ENCODE results near the gene NUDT19.

NUDT19 gene

DNA sequence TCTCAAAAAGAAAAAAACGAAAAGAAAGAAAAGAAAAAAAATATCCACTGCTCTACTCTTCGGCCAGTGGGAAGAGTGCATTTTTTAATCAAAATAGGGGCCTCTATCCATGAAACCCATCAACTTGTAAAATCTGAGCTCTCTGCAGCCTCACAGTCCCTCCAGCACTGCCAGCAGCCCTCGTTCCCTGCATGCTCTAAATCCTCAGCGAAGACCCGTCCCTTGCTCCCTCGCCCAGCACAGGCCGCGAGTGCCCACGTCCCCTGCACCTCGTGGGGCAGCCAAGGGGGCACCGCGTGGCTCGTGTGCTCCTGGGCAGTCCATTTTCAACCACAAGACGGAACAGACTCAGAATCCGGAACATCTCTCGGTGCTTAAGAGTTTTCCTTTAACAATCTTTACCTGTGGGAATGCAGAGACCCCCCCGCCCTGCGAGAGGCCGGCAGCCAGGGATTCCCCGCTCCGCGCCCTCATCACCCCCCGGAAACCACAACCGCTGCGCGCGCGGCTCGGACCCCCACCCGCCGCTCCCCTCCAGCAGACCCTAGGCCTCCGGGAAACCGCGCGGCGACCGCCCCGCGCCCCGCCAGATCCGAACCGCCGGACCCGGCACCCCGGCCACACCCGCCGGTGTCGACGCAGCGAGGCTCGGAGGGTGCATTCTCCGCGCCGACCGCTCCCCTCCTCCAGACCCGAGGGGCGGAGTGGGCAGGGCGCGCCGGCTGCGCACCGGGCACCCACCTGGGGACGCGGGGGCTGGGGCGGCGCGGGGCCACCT is 17.3 kb upstream of the NUDT19 start:
- TF ChIP-seq, protein P1, sequence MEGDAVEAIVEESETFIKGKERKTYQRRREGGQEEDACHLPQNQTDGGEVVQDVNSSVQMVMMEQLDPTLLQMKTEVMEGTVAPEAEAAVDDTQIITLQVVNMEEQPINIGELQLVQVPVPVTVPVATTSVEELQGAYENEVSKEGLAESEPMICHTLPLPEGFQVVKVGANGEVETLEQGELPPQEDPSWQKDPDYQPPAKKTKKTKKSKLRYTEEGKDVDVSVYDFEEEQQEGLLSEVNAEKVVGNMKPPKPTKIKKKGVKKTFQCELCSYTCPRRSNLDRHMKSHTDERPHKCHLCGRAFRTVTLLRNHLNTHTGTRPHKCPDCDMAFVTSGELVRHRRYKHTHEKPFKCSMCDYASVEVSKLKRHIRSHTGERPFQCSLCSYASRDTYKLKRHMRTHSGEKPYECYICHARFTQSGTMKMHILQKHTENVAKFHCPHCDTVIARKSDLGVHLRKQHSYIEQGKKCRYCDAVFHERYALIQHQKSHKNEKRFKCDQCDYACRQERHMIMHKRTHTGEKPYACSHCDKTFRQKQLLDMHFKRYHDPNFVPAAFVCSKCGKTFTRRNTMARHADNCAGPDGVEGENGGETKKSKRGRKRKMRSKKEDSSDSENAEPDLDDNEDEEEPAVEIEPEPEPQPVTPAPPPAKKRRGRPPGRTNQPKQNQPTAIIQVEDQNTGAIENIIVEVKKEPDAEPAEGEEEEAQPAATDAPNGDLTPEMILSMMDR (conservative IDR thresholded peaks at IDR 0.05; ENCODE audit: control insufficient read depth, insufficient read depth, low read depth, low read length) = no peak
- H3K4me3 ChIP-seq (ENCODE audit: control insufficient read depth, low read depth, low read length) = peak overlapping the region; percentile 84
- no peak for DNase-seq (ENCODE audit: low read depth)

GRCh38 chr19:32674931-32675719 is 16.5 kb upstream of the NUDT19 start, which contains the start of gene ANKRD27:
Gene ANKRD27, minus strand, starts transcription at chr19:32675180. Its CDS starts 16,165 bp downstream, at chr19:32659015.
- DNase-seq (ENCODE audit: low read depth) = peak; percentile 96
- TF ChIP-seq, protein P1 (conservative IDR thresholded peaks at IDR 0.05; ENCODE audit: control insufficient read depth, insufficient read depth, low read depth, low read length) = no peak
- H3K4me3 ChIP-seq (ENCODE audit: control insufficient read depth, low read depth, low read length) = peak within 1 kb of the TSS; percentile 84

DNA sequence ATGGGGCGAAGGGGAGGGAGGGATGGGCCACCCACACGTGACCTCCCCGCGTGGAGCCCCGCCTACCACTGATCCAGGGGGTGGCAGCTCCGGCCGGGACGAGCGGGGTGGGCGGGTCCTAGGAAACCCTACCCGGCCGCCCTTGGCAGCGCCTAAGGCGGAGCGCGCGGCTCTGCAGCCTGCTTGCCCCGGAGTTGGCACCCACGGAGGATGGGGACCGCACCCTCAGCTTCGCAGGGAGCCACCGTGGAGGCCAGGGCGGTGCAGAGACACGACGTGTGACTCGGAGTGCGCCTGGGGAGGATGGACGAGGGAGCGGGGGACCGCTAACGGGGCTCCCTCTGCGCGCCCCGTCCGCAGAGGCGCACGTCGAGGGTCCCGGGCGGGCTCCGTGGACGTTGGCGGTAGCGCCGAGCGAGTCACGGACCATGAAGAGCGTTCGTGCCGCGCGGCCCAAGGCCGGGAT is 15.9 kb upstream of the NUDT19 start, which contains the start of gene RGS9BP:
TSS of gene RGS9BP (plus strand) at position 129 of the 466 bp plus-strand sequence. CDS start 416 bp downstream, outside the sequence.
- H3K4me3 ChIP-seq (ENCODE audit: control insufficient read depth, low read depth, low read length) = peak within 1 kb of the TSS; percentile 84
- TF ChIP-seq, protein P1 (conservative IDR thresholded peaks at IDR 0.05; ENCODE audit: control insufficient read depth, insufficient read depth, low read depth, low read length) = no peak
- peak; percentile 72 for DNase-seq (ENCODE audit: low read depth)

- peak overlapping the region; percentile 84 for H3K4me3 ChIP-seq (ENCODE audit: control insufficient read depth, low read depth, low read length)
- TF ChIP-seq, protein P1 (conservative IDR thresholded peaks at IDR 0.05; ENCODE audit: control insufficient read depth, insufficient read depth, low read depth, low read length) = no peak
- DNase-seq (ENCODE audit: low read depth) = no peak
Observed at GRCh38 chr19:32676186-32676894, 15.3 kb upstream of the NUDT19 start.

DNA sequence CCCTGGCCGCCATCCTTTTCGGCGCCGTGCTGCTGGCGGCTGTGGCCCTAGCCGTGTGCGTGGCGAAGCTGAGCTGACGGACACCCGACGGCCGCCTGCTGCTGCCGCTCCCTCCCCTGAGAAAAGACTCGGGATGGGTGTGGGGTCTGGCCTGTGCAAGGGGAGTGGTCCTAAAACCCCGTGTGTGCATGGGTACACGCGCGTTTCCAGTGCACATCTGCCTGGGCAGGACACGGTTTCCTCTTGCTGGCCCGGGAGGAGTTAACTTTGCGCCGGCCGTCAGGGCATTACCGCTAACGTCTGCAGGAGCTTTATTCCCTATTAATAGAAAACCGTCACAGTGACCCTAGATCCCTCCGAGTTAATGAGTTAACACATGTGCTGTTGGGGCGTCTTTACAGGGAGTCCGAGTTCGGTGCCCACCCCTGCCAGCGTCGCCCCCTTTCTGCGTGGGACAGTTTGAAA is 14.7 kb upstream of the NUDT19 start:
- DNase-seq (ENCODE audit: low read depth) = no peak
- no peak overlapping the region for H3K4me3 ChIP-seq (ENCODE audit: control insufficient read depth, low read depth, low read length)
- TF ChIP-seq, protein P1 (conservative IDR thresholded peaks at IDR 0.05; ENCODE audit: control insufficient read depth, insufficient read depth, low read depth, low read length) = no peak

DNA sequence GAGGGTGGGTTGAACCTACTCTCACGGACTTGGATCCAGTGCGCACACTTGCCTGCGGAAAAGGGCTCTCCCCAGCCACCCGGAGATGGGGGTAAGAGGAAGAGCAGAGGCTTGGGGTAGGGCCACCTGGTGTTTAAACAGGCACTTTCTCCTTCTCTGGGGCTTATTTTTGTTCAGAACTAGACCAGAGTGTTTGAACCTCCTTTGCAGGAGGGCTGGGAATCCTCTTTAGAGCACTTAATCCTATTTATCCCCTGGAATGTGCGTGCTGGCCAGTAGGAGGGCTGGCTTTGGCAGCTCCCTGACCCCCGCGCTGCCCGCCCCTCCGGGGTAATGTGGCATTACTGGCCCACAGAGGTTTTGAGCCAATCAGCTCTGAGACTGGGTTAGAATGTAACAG is 14.0 kb upstream of the NUDT19 start:
- TF ChIP-seq, protein P1 (conservative IDR thresholded peaks at IDR 0.05; ENCODE audit: control insufficient read depth, insufficient read depth, low read depth, low read length) = no peak

More for the DNA sequence above, 14.0 kb upstream of the NUDT19 start:
- H3K4me3 ChIP-seq (ENCODE audit: control insufficient read depth, low read depth, low read length) = no peak overlapping the region
- DNase-seq (ENCODE audit: low read depth) = no peak
